Hepatocyte (in vitro differentiated cells): ENCODE results near the gene ANKS4B.

ENCODE experiments used
- EZH2 ChIP-seq: fragments of 200-600 bp; sonication (generic); IDR thresholded peaks from 2 replicates; pipeline ENCODE4 v1.6.1; 2016; ENCODE audit warnings: antibody characterized with exemption, mild to moderate bottlenecking, borderline replicate concordance
- EZH2phosphoT487 ChIP-seq: fragments of 200-600 bp; sonication (generic); IDR thresholded peaks from one replicate; pipeline ENCODE4 v1.6.1; 2018; ENCODE audit warnings: antibody characterized with exemption, mild to moderate bottlenecking, low read depth, moderate library complexity; ENCODE audit not compliant: unreplicated experiment, severe bottlenecking
- TF ChIP-seq, protein P1 (sequence below): fragments of 200-600 bp; sonication (generic); IDR thresholded peaks from 2 replicates; pipeline ENCODE4 v1.5.1; 2016; ENCODE audit warnings: antibody characterized with exemption, mild to moderate bottlenecking; ENCODE audit not compliant: poor library complexity

DNA sequence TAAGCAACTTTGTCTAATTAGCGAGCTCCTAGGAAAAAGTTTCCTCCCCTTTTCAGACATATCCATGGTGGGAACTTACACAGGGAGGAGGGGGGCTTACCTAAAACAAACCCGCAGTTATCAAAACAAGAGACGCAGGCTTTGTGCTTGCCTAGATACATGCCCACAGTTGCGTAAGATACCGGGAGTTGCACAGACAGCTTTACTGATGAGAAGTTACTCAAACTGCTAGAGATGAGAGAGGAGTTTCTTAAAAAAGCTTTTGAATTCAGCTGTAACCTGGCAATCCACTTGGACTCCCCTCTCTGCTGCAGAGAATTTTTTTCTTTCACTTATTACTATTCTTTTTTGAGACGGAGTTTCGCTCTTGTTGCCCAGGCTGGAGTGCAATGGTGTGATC is 15.3 kb upstream of the ANKS4B start:
- TF ChIP-seq, protein P1, sequence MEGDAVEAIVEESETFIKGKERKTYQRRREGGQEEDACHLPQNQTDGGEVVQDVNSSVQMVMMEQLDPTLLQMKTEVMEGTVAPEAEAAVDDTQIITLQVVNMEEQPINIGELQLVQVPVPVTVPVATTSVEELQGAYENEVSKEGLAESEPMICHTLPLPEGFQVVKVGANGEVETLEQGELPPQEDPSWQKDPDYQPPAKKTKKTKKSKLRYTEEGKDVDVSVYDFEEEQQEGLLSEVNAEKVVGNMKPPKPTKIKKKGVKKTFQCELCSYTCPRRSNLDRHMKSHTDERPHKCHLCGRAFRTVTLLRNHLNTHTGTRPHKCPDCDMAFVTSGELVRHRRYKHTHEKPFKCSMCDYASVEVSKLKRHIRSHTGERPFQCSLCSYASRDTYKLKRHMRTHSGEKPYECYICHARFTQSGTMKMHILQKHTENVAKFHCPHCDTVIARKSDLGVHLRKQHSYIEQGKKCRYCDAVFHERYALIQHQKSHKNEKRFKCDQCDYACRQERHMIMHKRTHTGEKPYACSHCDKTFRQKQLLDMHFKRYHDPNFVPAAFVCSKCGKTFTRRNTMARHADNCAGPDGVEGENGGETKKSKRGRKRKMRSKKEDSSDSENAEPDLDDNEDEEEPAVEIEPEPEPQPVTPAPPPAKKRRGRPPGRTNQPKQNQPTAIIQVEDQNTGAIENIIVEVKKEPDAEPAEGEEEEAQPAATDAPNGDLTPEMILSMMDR = no peak
- TF ChIP-seq EZH2 = no peak
- TF ChIP-seq EZH2phosphoT487 = no peak
